Pons (tissue), 1 donor: ENCODE data around the gene SNTG2.
"Not testable (repeated sequence)": the region's sequence is repeated elsewhere in the genome, so short reads cannot be mapped to it uniquely, and the experiment has no call there.

Experiments
- DNase-seq: peaks from one replicate; pipeline ENCODE4 v3.0.0-alpha.2; 2016; ENCODE audit warnings: low spot score

Gene SNTG2

DNA sequence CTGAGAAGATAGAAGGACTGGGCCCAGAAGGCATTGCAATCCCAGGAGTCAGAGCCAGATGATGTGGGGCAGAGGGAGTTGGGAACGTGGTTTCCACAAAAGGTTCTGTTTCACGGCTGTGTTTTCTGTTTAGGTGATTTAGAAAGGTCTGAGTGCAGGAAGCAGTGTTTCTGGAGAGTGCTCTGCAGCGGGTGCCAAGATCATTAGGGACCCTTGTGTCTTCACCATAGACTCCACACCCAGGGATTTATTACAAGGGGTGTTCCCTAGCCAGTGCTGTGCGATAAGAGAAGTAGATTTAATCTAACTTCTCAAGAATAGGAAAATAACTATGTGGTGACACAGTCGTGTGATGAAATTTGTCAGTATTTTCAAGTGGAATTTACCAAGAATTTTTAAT is 241.5 kb downstream of the SNTG2 start:
- DNase-seq, result no peak

DNA sequence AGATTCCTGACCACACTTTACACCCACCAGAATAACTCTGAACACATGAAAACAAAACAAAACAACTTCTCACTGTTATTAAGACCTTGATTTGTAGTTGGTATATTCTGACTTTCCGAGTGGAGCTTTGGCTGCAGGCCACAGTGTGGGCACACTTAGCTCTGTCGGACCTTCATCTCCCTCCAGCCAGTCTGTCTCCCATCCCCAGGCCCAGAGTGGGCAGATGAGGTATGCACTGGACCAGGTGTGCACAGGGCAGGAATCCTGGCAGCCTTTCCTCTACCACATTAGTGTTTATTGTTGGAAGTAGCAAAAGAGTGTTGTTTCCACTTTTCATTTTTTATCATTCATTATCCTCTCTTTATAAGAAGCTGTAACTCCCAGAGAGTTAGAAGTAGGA is 243.2 kb downstream of the SNTG2 start:
- DNase-seq, result no peak

DNA sequence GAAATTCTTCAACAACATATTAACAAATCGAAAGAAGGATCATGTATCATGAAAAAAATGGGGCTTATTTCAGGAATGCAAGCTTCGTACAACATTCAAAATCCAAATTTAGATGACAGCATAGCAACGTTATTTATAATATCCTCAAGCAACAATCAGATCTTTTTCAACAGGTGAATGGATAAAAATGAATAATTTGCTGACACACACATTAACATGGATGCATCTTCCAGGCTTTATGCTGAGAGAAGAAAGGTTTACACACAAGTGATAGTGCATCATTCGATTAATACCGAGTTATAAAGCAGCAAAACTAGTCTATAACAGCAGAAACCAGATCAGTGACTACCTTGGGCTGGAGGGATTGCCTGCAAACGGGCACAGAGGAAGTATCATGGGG is 253.1 kb downstream of the SNTG2 start:
- no peak for DNase-seq

DNA sequence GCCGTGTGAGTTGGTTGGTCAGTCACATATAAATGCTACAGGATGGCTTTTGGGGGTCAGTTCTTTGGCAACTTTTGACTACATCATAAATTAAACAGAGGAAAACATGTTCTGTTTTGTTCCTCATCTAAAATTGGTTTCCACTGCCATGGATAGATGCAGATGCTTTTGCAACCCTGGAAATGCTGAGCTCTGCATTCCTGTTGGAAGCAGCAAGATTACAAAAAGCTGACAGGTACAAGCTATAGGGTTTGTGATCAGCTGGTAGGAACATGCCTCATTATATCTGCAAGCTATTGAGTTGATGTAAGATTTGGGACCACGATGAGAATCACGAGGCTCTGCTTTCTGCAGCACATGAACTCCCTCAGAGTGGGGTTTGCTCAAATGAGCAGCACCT is 255.2 kb downstream of the SNTG2 start:
- DNase-seq, result no peak

DNA sequence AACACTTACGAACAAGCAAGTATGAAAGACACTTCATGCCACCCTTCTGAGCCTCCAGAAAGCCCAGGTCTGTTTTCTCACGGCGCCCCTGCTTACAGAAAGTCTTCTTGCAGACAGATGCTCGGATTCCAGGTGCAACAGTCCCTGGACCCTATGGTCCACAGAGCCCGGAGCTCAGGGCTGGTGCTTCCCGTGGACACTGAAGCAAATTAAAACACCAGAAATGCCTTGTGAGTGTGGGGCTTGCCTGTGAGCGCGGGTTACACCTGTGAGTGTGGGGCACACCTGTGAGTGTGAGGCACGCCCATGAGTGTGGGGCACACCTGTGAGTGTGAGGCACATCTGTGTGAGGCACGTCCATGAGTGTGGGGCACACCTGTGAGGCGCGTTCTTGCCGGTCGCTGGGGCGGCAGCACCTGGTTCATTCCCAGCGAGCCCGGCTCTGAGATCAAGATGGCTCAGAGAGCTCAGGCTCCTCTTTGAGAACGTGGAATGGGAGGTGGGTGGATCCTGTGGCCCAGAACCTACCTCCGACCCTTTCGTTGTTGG is 257.4 kb downstream of the SNTG2 start:
- DNase-seq, result no peak

DNA sequence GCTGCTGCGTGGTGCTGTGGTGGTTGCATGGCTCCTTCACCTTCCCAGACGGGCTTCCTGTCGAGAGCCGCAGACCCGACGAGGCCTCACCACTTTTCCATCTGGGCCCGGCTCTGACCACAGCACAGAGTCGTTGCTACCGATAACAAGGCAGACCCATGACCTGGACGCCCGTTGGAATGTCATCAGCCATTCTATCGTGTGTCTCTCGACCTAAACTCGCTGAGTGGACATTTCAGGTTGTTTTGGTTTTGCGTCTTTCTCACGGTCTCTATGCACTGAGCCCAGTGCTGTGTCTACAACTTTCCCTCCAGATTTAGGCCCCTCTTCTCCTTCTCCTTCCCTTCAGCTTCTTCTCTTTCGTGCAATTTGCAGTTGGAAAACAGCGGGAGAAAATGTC is 257.9 kb downstream of the SNTG2 start:
- no peak for DNase-seq

DNA sequence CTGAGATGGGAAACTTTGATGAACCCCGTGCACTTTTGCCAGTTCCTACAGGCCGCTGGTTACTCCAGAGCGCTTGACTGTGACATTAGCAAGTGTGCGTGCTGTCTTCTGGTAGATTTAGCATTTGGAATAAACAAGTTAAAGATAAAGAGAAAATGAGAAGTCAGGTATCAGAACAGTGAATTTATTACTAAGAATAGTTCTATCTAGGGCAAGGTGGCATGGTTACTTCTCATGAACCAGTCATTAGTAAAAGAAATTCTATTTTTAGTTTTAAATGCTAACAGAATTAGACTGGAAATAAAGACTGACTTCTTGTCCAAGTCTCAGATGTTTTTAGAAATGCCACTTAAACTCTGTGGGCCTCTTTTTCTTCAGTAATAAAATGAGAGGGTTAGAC is 258.6 kb downstream of the SNTG2 start:
- DNase-seq, result no peak

DNA sequence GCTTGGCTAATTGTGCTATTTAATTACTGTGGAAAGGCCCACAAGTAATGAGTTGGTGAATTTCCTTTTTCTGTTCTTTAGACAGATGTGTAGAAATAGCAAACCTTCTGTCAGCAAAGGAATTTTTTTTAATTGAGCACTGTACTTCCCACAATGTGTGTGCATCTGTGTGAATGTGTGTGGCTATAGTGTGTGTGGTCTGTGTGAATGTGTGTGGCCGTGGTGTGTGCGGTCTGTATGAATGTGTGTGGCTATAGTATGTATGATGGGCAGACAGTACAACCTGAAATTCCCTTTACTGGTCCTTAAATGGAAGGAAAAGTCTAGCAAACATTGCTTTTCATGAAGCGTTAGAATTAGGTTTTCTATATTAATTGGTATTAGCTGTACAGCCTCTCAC is 259.1 kb downstream of the SNTG2 start:
- DNase-seq, result no peak

DNA sequence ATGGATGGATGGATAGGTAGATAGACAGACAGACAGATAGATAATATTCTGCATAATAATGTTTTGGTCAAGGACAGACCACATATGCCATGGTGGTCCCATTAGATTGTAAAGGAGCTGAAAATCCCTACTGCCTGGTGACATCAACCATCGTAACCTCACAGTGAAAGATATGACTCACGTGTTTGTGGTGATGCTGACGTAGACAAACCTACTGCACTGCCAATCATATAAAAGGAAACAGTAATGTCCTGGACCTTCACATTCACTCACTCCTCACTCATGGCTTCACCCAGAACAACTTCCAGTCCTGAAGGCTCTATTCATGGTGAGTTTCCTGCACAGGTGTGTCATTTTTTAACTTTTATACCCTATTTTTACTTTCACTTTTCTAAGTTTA is 259.7 kb downstream of the SNTG2 start:
- DNase-seq, result no peak

DNA sequence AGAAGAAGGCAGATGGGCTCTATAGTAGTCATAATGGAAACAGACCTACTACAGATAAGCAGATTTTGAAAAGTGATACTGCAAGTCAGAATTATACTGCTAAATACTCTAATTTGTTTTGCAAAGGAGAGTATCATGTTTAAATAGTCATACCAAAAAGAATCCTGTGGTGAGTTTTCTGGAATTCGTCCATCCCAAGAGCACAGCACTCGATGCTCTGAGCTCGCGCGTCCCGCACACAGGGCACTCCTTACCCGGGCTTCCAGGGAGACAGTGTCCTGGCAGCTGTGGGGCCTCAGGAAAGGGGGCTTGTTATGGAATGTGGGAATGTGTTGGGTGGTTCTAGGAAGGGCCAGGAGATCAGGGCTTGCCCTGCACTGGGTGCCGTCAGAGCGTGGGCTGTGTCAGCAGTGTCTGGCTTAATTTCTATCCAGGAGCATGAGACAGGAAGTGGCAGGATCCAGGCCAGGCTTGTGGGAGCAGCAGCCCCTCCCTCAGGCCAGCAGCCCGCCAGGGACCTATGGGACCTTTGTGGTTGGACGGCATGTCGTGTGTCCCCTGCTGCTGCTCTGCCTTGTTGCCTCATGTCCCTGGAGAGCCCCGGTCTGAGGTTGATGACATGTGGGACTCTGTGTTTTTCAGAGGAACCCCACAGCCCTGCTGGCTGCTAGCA is 269.4 kb downstream of the SNTG2 start:
- no peak for DNase-seq

DNA sequence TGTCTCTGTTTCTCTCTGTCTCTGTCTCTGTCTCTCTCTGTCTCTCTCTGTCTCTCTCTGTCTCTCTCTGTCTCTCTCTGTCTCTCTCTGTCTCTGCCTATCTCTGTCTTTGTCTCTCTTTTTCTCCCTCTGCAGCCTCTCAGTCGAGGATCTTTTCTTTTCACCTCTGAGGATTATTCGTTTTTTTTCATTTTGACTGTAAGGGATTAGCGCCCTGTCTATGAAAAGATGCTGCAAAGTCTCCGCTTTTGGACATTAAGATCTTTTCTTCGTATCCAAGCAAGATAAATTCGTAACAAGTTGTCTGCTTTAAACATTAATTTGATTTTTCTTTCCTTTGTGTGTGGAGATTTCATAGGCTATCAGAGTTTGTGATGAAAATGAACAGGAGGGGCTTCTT is 271.4 kb downstream of the SNTG2 start:
- no peak for DNase-seq

DNA sequence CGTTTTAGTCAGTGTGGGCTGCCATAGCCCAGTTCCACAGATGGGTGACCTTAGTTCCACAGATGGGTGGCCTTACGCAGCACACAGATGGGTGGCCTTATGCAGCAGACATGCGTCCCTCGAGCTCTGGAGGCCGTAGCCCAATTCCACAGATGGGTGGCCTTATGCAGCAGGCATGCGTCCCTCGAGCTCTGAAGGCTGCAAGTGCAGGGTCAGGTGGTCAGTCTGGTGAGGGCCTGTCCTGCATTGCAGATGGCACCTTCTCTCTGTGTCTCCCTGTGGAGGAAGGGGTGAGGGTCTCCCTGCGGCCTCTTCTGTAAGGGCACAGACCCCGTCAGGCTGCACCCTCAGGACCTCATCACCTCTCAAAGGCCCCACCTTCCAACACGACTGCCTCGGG is 273.1 kb downstream of the SNTG2 start:
- no peak for DNase-seq

DNA sequence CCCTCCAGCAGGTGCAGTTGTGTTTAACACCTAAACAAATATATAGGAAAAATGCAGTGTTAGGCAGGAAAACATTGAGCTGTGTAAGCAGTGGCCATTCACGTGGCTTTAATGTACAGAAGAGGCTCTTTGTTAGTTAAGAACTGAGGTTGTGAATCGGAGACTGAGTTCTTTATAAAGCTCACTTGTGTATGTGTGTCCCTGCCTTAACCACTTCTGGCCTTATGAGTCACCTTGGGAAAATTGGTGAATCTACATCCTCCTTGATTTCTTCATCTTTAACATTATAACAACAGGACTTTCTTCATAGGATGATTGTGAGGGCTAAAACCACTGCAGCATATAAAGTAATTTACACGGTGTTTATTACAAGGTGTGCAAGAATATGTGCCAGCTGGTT is 274.3 kb downstream of the SNTG2 start:
- no peak for DNase-seq

DNA sequence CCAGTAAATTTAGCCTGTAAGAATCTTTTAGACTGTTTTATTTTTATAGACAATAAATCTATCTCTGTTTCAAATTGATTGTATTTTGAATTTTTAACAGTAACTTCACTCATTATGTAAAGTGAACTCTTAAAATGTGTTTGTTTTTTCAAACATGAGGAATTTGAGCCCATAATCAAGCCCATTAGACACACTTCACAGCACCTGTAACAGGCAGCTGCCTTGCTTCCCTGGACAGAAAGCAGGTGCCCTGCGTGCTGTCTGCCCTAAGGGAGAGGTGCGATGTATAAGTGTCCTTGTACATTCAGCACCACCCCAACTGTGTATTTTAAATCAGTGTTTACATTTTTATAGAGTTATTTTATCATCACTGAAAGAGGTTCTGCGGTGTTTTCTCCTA is 276.1 kb downstream of the SNTG2 start:
- no peak for DNase-seq

DNA sequence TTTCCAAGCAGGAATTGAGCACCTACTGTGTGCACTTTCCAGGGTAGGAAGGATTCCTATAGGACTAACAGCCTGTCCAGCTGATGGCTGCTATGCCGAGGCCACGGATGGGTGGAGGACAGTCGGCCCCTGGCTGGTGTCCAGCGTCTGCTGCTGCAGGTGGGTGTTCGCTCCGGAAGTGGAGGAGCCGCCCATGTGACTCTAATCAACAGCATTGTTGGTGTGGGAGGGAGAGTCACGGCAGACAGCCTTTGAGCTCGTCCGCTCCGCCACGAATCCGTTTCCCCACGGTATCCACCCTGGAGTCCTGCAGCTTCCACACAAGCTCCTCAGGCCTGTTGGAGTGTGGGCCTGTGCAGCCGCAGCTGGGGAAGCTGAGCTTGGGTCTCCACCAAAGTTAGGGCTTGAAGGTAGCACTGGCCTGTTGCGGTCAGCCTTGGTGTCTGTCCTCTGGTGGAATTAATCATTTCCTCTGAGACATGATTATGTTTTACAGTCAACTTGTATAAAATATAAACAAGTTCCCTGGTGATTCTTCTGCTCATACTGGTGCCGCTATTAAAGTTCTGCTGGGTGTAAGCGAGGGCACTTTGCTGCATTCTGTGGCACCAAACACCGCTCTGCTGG is 276.7 kb downstream of the SNTG2 start:
- DNase-seq, result no peak

DNA sequence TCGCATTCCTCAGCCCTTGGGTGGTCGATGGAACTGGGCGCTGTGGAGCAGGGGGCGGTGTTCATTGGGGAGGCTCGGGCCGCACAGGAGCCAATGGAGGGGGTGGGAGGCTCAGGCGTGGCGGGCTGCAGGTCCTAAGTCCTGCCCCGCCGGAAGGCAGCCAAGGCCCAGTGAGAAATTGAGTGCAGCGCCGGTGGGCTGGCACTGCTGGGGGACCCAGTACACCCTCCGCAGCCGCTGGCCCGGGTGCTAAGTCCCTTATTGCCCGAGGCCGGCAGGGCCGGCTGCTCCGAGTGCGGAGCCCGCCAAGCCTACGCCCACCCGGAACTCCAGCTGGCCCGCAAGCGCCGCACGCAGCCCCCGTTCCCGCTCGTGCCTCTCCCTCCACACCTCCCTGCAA is 278.9 kb downstream of the SNTG2 start:
- DNase-seq, result not testable (repeated sequence)

DNA sequence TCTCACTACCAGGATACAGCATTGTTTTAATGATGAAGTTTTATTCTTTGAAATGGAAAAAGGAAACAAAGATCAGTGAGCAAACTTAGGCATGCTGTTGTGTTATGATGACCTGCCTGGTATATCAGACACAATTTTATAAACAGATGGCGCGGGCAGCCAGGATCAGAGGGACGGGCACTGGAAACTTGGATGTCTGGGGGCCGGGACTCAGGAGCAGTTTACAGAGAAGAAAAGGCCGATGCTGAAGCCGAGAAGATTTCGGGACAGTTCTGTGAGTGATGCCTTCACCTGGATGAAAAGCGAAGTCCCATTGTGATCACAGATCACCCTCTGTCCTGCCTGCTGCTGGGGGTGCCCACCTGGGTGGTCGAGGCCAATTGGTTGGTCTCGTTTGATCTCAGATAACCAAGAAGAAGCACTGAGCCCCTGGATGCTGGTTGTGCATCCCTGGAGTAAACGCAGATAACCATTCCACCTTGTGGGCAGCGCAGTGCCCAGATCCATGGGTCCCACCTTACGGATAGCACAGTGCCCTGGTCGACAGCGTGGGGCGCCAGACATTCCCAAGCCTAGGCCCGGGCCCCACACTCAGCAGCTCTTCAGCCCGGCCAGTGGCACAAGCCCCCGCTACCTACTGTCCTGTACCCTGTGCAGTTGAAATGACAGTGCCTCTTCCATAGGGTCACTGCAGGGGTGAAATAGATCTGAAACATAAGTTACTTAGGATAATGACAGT is 279.7 kb downstream of the SNTG2 start:
- DNase-seq, result no peak

DNA sequence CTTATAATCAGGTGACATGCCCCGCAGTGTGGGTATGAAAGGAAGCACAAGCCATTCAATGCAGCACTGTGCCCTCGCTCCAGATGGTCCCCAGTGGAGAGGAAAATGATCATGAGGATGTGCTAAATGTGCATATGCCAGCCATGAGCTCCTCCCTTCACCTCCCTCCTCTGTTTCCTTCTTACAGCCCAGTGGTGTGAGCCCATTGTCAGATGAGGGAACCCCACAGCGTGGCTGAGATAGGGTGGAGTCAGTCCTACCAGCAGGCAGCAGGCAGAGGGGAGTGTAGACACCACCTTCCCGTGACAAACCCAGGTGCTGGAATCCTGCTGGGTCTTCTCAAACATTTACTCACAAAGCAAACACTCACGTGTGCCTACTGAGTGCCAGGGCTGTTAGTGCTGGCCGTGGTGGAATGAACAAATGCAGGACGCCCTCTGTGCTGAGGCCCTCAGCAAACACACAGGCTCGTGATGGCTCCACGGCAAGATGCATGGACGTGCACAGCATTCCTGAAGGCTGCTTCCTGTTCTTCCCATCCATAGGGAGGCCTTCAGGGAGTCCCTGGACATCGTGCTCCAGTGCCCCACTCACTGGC is 280.9 kb downstream of the SNTG2 start:
- DNase-seq, result no peak

DNA sequence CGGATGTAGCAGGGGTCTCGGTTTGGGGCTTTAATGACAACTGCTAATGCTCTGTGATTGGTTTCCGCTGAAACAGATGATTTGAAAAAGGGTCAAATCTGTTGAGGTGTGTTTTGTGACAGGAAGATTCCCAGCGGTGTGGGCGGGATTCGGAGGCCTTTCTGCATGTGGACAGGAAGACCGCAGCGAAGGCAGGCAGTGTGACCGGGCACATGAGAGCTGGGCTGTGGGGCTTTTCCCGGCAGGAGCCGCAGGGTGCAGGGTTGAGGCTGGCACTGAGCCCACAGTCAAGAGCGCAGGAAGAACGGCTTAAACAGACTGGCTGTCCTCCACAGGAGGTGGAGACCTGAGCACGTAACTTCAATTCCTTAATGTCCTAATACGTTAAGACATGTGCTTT is 282.6 kb downstream of the SNTG2 start:
- DNase-seq, result no peak

DNA sequence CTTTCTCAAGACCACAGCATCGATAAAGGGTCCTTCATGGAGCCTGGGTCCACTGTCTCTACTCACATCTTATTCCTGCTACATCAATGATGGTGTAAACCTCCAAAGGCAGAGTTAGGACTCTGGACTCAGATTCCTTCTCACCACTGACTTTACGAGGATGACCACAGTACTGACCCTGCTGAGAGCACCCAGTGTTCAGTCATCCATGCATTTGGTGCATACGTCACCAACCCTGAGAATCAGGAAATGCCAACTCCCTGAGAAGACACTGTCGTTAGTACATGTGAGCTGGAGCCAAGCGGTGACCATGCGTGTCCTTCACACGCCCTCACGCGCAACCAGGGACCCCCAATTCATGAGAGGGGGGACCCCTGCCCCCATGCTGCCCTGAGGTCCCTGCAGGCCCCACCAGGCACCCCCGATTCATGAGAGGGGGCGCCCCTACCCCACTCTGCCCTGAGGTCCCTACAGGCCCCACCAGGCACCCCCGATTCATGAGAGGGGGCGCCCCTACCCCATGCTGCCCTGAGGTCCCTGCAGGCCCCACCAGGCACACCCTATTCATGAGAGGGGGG is 284.2 kb downstream of the SNTG2 start:
- no peak for DNase-seq

DNA sequence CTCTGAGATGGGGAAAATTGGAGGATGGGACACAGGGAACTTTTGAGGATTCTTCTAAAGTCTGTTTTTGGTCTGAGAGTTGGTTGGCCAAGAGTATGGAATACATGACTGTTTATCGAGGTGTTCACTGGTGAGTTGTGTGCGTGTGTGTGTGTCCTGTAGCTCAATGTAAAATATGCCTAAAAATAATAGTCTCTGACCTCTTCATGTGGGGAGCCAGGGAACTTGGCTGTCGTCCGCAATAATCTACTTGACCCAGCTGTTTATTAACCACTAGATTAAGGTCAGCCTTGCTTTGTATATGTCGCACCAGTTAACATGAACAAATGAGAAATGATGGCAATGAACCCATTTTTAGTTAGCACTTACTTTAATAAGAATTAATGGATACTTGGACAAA is 285.2 kb downstream of the SNTG2 start:
- no peak for DNase-seq

DNA sequence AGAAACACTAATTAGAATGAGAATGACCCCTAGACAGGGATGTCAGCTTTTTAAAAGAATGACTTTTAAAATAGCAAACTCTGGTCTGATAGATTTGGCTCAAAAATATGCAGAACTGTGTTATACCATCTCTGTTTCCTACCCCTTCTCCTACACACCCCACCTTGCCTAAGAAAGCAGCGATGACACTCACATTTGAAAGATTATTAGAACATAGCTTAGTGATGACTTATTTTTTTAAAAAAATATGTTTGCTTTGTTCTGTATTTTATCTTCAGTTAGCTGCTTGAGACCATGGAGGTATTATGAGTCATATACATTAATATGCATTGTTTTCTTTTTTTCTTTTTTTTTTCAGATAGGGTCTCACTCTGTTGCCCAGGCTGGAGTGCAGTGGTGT is 286.0 kb downstream of the SNTG2 start:
- no peak for DNase-seq

DNA sequence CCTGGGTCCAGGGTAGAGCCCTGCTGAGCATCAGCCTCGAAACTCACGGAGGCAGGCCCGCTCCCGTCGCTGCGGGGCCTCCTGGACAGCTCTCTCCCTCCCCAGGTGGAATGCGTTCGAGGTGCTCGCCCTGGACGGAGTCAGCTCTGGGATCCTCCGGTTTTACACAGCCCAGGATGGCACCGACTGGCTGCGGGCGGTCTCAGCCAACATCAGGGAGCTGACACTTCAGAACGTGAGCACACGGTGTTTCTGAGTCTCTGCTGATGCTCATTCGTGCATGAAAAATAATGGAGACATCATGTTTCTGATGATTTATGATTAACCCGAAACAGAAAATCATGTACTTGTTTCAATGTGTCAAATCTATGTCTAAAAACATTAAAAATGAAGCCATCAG is 287.1 kb downstream of the SNTG2 start:
- no peak for DNase-seq
